Measurements from ENCODE around the gene STK32C. TPM values are rescaled to one million over a fixed set of nuclear protein-coding genes. Genes with fewer than 3 reads are reported as not detected.

The STK32C gene
- total and polyA plus RNA-seq, 2 of the 4 experiments (the other 2 are of a cell fraction): 5.0 to 8.3 TPM

DNA sequence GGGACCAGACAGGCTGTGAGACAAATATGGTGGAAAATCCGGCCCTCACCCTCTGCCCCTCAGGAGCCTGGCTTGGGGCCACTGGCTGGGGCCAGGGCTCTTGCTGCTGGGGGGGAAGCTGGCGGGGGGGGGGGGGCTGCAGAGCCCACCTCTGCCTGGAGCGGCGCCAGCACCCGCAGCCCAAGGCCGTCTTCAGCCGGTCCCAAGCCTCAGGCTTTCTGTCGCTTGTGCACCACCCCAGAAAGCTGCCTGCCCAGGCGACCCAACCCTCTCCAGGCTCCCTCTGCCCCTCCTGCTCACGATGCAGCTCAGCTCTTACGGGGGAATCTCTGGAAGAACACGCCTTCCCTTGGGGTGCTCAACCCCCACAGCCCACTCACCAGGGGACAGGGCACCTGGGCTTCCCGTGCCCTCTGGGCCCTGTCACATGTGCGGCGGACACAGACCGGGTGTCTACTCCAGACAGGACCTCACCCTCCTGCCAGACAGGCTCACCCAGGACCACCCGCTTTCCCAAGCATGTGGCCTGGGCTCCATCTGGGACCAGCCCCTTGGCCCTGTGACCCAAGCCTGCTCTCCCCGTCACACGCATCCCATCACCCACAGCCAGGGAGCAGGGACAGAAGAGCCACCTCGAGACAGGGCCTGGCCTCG, 77.1 kb downstream of the STK32C start:
- H3K79me1 ChIP-seq (ENCODE audit: low read depth in 1 of 2, low read length in 2 of 2): no peaks in the 10 kb centered on the region
- no peak overlapping the region for H2AK9ac ChIP-seq (replicated peaks; ENCODE audit: low read depth, low read length, poor library complexity)
- no peaks in the 10 kb centered on the region; the same call in 1 of the 2 replicates for H3K9me1 ChIP-seq (ENCODE audit: insufficient read depth, low read length)
- H2AFZ ChIP-seq (replicated peaks; ENCODE audit: low read length, poor library complexity): peak overlapping the region; percentile 32
- no peak overlapping the region for H3K14ac ChIP-seq (replicated peaks; ENCODE audit: low read depth, low read length)
- H2BK20ac ChIP-seq (ENCODE audit: low read depth, low read length): no peak overlapping the region
- H3K18ac ChIP-seq (ENCODE audit: low read depth, low read length): no peak overlapping the region
- TF ChIP-seq MAZ (IDR thresholded peaks at IDR 0.05; ENCODE audit: borderline replicate concordance, low read depth, low read length) (no peak), MAFK (IDR thresholded peaks at IDR 0.05; ENCODE audit: low read depth, low read length) (no peak), RCOR1 (IDR thresholded peaks at IDR 0.05; ENCODE audit: insufficient replicate concordance, low read length) (no peak), BHLHE40 (IDR thresholded peaks at IDR 0.05; ENCODE audit: low read depth, low read length) (no peak), POLR2A (IDR thresholded peaks at IDR 0.05; ENCODE audit: low read depth, low read length) (no peak), FOS (IDR thresholded peaks at IDR 0.05; ENCODE audit: low read depth, low read length) (no peak), RAD21 (IDR thresholded peaks at IDR 0.05; ENCODE audit: low read length) (no peak), MXI1 (IDR thresholded peaks at IDR 0.05; ENCODE audit: borderline replicate concordance, low read depth, low read length) (no peak), SMC3 (IDR thresholded peaks at IDR 0.05; ENCODE audit: low read depth, low read length) (no peak), RFX5 (IDR thresholded peaks at IDR 0.05; ENCODE audit: low read depth, low read length) (no peak), CEBPB (IDR thresholded peaks at IDR 0.05; ENCODE audit: low read depth, low read length) (no peak), NFE2L2 (IDR thresholded peaks at IDR 0.05; ENCODE audit: low read depth, low read length) (no peak), CHD1 (IDR thresholded peaks at IDR 0.05; ENCODE audit: low read depth, low read length) (no peak)
- TF ChIP-seq, protein P1, sequence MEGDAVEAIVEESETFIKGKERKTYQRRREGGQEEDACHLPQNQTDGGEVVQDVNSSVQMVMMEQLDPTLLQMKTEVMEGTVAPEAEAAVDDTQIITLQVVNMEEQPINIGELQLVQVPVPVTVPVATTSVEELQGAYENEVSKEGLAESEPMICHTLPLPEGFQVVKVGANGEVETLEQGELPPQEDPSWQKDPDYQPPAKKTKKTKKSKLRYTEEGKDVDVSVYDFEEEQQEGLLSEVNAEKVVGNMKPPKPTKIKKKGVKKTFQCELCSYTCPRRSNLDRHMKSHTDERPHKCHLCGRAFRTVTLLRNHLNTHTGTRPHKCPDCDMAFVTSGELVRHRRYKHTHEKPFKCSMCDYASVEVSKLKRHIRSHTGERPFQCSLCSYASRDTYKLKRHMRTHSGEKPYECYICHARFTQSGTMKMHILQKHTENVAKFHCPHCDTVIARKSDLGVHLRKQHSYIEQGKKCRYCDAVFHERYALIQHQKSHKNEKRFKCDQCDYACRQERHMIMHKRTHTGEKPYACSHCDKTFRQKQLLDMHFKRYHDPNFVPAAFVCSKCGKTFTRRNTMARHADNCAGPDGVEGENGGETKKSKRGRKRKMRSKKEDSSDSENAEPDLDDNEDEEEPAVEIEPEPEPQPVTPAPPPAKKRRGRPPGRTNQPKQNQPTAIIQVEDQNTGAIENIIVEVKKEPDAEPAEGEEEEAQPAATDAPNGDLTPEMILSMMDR (conservative IDR thresholded peaks at IDR 0.05; ENCODE audit: low read depth, low read length): no peak
- TF ChIP-seq, protein P2, sequence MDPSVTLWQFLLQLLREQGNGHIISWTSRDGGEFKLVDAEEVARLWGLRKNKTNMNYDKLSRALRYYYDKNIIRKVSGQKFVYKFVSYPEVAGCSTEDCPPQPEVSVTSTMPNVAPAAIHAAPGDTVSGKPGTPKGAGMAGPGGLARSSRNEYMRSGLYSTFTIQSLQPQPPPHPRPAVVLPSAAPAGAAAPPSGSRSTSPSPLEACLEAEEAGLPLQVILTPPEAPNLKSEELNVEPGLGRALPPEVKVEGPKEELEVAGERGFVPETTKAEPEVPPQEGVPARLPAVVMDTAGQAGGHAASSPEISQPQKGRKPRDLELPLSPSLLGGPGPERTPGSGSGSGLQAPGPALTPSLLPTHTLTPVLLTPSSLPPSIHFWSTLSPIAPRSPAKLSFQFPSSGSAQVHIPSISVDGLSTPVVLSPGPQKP (IDR thresholded peaks at IDR 0.05; ENCODE audit: borderline replicate concordance, low read depth, low read length): no peak
- TF ChIP-seq, protein P3, sequence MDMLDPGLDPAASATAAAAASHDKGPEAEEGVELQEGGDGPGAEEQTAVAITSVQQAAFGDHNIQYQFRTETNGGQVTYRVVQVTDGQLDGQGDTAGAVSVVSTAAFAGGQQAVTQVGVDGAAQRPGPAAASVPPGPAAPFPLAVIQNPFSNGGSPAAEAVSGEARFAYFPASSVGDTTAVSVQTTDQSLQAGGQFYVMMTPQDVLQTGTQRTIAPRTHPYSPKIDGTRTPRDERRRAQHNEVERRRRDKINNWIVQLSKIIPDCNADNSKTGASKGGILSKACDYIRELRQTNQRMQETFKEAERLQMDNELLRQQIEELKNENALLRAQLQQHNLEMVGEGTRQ (IDR thresholded peaks at IDR 0.05; ENCODE audit: low read depth, low read length): no peak
- H3K23ac ChIP-seq (ENCODE audit: low read depth, low read length): no peak overlapping the region
- CTCF ChIA-PET: no interaction called here
- H3K56ac ChIP-seq (ENCODE audit: extremely low read depth, insufficient read depth, low read length): no peak overlapping the region
- no peak overlapping the region for H2AK5ac ChIP-seq (ENCODE audit: low read depth, low read length)
- dilution Hi-C loops (cut with HindIII; ENCODE audit: low sequenced_read_pairs, unreplicated experiment) (loop anchor here (25.0 kb wide), 1 partner anchor 107 kb away; the partner anchor contains the start of gene LRRC27), intact Hi-C loops (cut with micrococcal nuclease) (no loop called here), in situ Hi-C loops (cut with MboI; ENCODE audit: low sequenced_read_pairs) (no loop called here)
- no peaks in the 10 kb centered on the region for H3K4me1 ChIP-seq (ENCODE audit: control insufficient read depth, insufficient read depth, low read length)
- H3K36me3 ChIP-seq (ENCODE audit: control insufficient read depth, insufficient read depth, low read length): no peaks in the 10 kb centered on the region
- no peak for DNase-seq
- no peaks in the 10 kb centered on the region for H4K20me1 ChIP-seq (ENCODE audit: insufficient read depth, low read length)
- WGBS, 2 experiments (ENCODE audit: extremely low coverage in 2 of 2, insufficient read length in 1 of 2): 82% methylated on average over 5 of the region's 21 CpGs; no CpG with 5 or more reads in 1 of the 2 experiments
- ATAC-seq (ENCODE audit: low read depth): no peak
- H4K5ac ChIP-seq (ENCODE audit: low read depth, low read length): no peak overlapping the region
- H4K8ac ChIP-seq (ENCODE audit: low read depth in 2 of 2, low read length in 2 of 2): no peak overlapping the region
- POLR2A ChIA-PET (ENCODE audit: unreplicated experiment): no interaction called here
- no peak overlapping the region for H3K4ac ChIP-seq (ENCODE audit: low read depth, low read length)
- H3K9me3 ChIP-seq (ENCODE audit: control insufficient read depth, insufficient read depth, low read length): no peaks in the 10 kb centered on the region
- no peak overlapping the region for H3K4me3 ChIP-seq (ENCODE audit: insufficient read depth, low read depth, low read length)
- no peak overlapping the region for H4K91ac ChIP-seq (ENCODE audit: insufficient read depth, low read depth, low read length)
- H2BK5ac ChIP-seq (ENCODE audit: low read depth, low read length, poor library complexity, severe bottlenecking): no peak overlapping the region
- H3K27me3 ChIP-seq (ENCODE audit: control insufficient read depth, insufficient read depth, low read length): no peaks in the 10 kb centered on the region; the same call in 1 of the 2 replicates
- H2BK120ac ChIP-seq (ENCODE audit: low read depth, low read length): no peak overlapping the region
- H2BK15ac ChIP-seq (ENCODE audit: low read depth, low read length): no peak overlapping the region
- H3K9ac ChIP-seq (ENCODE audit: low read depth, low read length): no peak overlapping the region
- no peak overlapping the region for H3K4me2 ChIP-seq (ENCODE audit: low read depth, low read length)
- H3K27ac ChIP-seq (ENCODE audit: insufficient read depth, low read length): no peak overlapping the region
- no TSS peak for BruUV-seq (replicated peaks)
